HEK293 (cell line): Measurements from ENCODE around the gene TRIM56.

ENCODE experiments used
- AEBP2 ChIP-seq: fragments of 450-650 bp; formaldehyde crosslinking; IDR thresholded peaks from 2 replicates; pipeline ENCODE4 v1.5.1; 2016; ENCODE audit warnings: missing biosample characterization, missing genetic modification characterization, borderline replicate concordance
- BCL11B ChIP-seq: fragments of 450-650 bp; formaldehyde crosslinking; IDR thresholded peaks from 2 replicates; pipeline ENCODE4 v1.5.1; 2016; ENCODE audit warnings: low read depth, missing biosample characterization, missing genetic modification characterization
- GLIS2 ChIP-seq: fragments of 450-650 bp; formaldehyde crosslinking; IDR thresholded peaks from 2 replicates; pipeline ENCODE4 v1.5.1; 2016; ENCODE audit warnings: missing biosample characterization, missing genetic modification characterization
- INSM2 ChIP-seq: fragments of 450-650 bp; formaldehyde crosslinking; IDR thresholded peaks from 2 replicates; pipeline ENCODE4 v1.5.1; 2016; ENCODE audit warnings: missing biosample characterization, missing genetic modification characterization
- YY1 ChIP-seq: fragments of 450-650 bp; formaldehyde crosslinking; IDR thresholded peaks from 2 replicates; pipeline ENCODE4 v1.5.1; 2018; ENCODE audit warnings: missing biosample characterization, missing genetic modification characterization
- ZBTB11 ChIP-seq: fragments of 450-650 bp; formaldehyde crosslinking; conservative IDR thresholded peaks from 2 replicates; pipeline ENCODE4 v1.5.1; 2016; ENCODE audit warnings: low read depth, missing biosample characterization, missing genetic modification characterization
- ZBTB48 ChIP-seq: fragments of 450-650 bp; formaldehyde crosslinking; IDR thresholded peaks from 2 replicates; pipeline ENCODE4 v1.5.1; 2016; ENCODE audit warnings: missing biosample characterization, missing genetic modification characterization
- ZBTB49 ChIP-seq: fragments of 450-650 bp; formaldehyde crosslinking; IDR thresholded peaks from 2 replicates; pipeline ENCODE4 v1.5.1; 2016; ENCODE audit warnings: missing biosample characterization, missing genetic modification characterization, low read depth
- ZFP41 ChIP-seq: fragments of 450-650 bp; formaldehyde crosslinking; IDR thresholded peaks from 2 replicates; pipeline ENCODE4 v1.5.1; 2016; ENCODE audit warnings: missing biosample characterization, missing genetic modification characterization, borderline replicate concordance
- ZIC2 ChIP-seq: fragments of 450-650 bp; formaldehyde crosslinking; IDR thresholded peaks from 2 replicates; pipeline ENCODE4 v1.5.1; 2016; ENCODE audit warnings: missing biosample characterization, missing genetic modification characterization
- ZNF148 ChIP-seq: fragments of 450-650 bp; formaldehyde crosslinking; IDR thresholded peaks from 2 replicates; pipeline ENCODE4 v1.5.0; 2017; ENCODE audit warnings: missing biosample characterization, missing genetic modification characterization, borderline replicate concordance
- ZNF169 ChIP-seq: fragments of 450-650 bp; formaldehyde crosslinking; IDR thresholded peaks from 2 replicates; pipeline ENCODE4 v1.5.1; 2016; ENCODE audit warnings: missing biosample characterization, missing genetic modification characterization
- ZNF175 ChIP-seq: fragments of 450-650 bp; formaldehyde crosslinking; IDR thresholded peaks from 2 replicates; pipeline ENCODE4 v1.5.1; 2016; ENCODE audit warnings: missing biosample characterization, missing genetic modification characterization
- ZNF239 ChIP-seq: fragments of 450-650 bp; formaldehyde crosslinking; IDR thresholded peaks from 2 replicates; pipeline ENCODE4 v1.5.1; 2016; ENCODE audit warnings: missing biosample characterization, missing genetic modification characterization
- ZNF350 ChIP-seq: fragments of 450-650 bp; formaldehyde crosslinking; IDR thresholded peaks from 2 replicates; pipeline ENCODE4 v1.5.0; 2017; ENCODE audit warnings: missing biosample characterization, mild to moderate bottlenecking, missing genetic modification characterization
- ZNF391 ChIP-seq: fragments of 450-650 bp; formaldehyde crosslinking; IDR thresholded peaks from 2 replicates; pipeline ENCODE4 v1.5.1; 2016; ENCODE audit warnings: low read depth, missing biosample characterization, missing genetic modification characterization, borderline replicate concordance
- ZNF394 ChIP-seq: fragments of 450-650 bp; formaldehyde crosslinking; IDR thresholded peaks from 2 replicates; pipeline ENCODE4 v1.5.1; 2016; ENCODE audit warnings: missing biosample characterization, missing genetic modification characterization, mild to moderate bottlenecking, moderate library complexity, borderline replicate concordance
- ZNF423 ChIP-seq: fragments of 450-650 bp; formaldehyde crosslinking; IDR thresholded peaks from 2 replicates; pipeline ENCODE4 v1.5.1; 2016; ENCODE audit warnings: missing biosample characterization, missing genetic modification characterization
- ZNF548 ChIP-seq: fragments of 450-650 bp; formaldehyde crosslinking; IDR thresholded peaks from 2 replicates; pipeline ENCODE4 v1.5.1; 2016; ENCODE audit warnings: missing biosample characterization, missing genetic modification characterization
- ZNF639 ChIP-seq: fragments of 450-650 bp; formaldehyde crosslinking; IDR thresholded peaks from 2 replicates; pipeline ENCODE4 v1.5.1; 2016; ENCODE audit warnings: missing biosample characterization, missing genetic modification characterization
- ZNF777 ChIP-seq: fragments of 450-650 bp; formaldehyde crosslinking; IDR thresholded peaks from 2 replicates; pipeline ENCODE4 v1.5.1; 2017; ENCODE audit warnings: missing biosample characterization, missing genetic modification characterization, borderline replicate concordance
- ZNF830 ChIP-seq: fragments of 450-650 bp; IDR thresholded peaks from 2 replicates; pipeline ENCODE4 v1.5.0; 2018; ENCODE audit warnings: missing biosample characterization, missing genetic modification characterization, low read depth, mild to moderate bottlenecking, moderate library complexity
- ZXDB ChIP-seq: fragments of 450-650 bp; formaldehyde crosslinking; IDR thresholded peaks from 2 replicates; pipeline ENCODE4 v1.5.1; 2016; ENCODE audit warnings: missing biosample characterization, missing genetic modification characterization

Gene TRIM56

GRCh38 chr7:101138213-101138870 lies 53.1 kb downstream of the TRIM56 start (continued):
- peak; percentile 92 for TF ChIP-seq INSM2 (tag by site-specific recombination)
- TF ChIP-seq ZNF239 (tag by site-specific recombination) = no peak
- no peak for TF ChIP-seq ZNF148 (tag by site-specific recombination)
- no peak for TF ChIP-seq ZNF548
- no peak for TF ChIP-seq AEBP2 (tag by site-specific recombination)
- TF ChIP-seq ZNF169 (tag by site-specific recombination) = no peak
- TF ChIP-seq GLIS2 = peak; percentile 45; the same call in 1 of the 2 replicates
- peak; percentile 67; the same call in 1 of the 2 replicates for TF ChIP-seq ZBTB11 (tag by site-specific recombination)
- TF ChIP-seq ZNF423 (tag by site-specific recombination) = no peak
- peak; percentile 97 for TF ChIP-seq ZNF639 (tag by site-specific recombination)
- no peak for TF ChIP-seq ZBTB49 (tag by site-specific recombination)
- TF ChIP-seq ZNF777 (tag by site-specific recombination) = no peak
- peak; percentile 94 for TF ChIP-seq ZNF391
- TF ChIP-seq YY1 (tag by site-specific recombination) = no peak
- peak; percentile 87 for TF ChIP-seq ZXDB
- 0 out of 2 replicates have a peak, but pooled peaks have one; percentile 29 for TF ChIP-seq ZIC2
- TF ChIP-seq ZNF394 = peak; percentile 82
- TF ChIP-seq BCL11B (tag by site-specific recombination) = peak; percentile 91
- TF ChIP-seq ZNF350 (tag by site-specific recombination) = no peak
- no peak for TF ChIP-seq ZNF175 (tag by site-specific recombination)
- TF ChIP-seq ZFP41 (tag by site-specific recombination) = no peak
- no peak for TF ChIP-seq ZNF830 (tag by site-specific recombination)
- TF ChIP-seq ZBTB48 (tag by site-specific recombination) = peak; percentile 69; the same call in 1 of the 2 replicates
